Epithelial cell of esophagus (primary cell): Measurements from ENCODE around the gene HOXC5.
A peak's percentile ranks its signal among the peaks of the same experiment; 100 is the strongest.

Experiments used
- DNase-seq: peaks from one replicate; pipeline ENCODE4 v3.0.0; 2010; ENCODE audit warnings: low read depth
- H3K4me3 ChIP-seq: 2 replicates; pipeline ENCODE4 v1.5.1; 2011; ENCODE audit warnings: mild to moderate bottlenecking, low read length, control low read depth
- TF ChIP-seq, protein P1 (sequence below): IDR thresholded peaks from 2 replicates; pipeline ENCODE4 v1.5.1; 2011; ENCODE audit warnings: low read depth, mild to moderate bottlenecking, low read length, control low read depth, inconsistent platforms; ENCODE audit not compliant: insufficient read depth; ENCODE audit errors: missing control alignments

Gene HOXC5

DNA sequence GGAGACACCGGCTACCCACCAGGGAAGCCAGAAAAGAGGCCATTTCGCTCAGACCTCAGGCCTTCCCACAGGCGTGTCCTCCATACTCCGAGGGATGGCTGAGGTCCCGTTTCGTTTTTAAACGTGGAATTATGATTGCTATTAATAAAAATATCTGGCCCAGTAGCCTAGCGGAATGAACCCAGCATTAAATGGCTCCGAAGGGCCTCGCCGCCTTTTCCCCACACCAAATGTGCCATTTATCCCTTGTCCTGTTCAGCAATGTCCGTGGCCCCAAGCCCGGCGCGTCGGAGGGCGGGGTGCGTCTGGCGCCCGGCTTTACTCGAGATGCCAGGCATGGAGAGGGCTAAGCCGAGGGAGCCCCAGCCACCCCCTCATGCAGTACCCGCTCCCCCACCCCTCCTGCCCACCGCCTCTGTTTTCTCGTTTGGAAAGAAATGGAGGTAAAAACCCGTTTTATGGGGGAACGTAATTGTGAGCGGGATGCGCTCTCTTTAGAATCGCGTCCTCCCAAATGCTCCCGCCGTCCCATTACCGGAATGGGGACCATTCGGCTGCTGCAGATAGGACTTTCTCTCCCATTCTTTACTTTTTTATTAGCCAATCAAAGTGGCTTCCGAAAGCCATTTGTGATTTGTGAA, 18.4 kb upstream of the HOXC5 start:
- H3K4me3 ChIP-seq, result no peak overlapping the region
- DNase-seq, result no peak
- TF ChIP-seq, protein P1, sequence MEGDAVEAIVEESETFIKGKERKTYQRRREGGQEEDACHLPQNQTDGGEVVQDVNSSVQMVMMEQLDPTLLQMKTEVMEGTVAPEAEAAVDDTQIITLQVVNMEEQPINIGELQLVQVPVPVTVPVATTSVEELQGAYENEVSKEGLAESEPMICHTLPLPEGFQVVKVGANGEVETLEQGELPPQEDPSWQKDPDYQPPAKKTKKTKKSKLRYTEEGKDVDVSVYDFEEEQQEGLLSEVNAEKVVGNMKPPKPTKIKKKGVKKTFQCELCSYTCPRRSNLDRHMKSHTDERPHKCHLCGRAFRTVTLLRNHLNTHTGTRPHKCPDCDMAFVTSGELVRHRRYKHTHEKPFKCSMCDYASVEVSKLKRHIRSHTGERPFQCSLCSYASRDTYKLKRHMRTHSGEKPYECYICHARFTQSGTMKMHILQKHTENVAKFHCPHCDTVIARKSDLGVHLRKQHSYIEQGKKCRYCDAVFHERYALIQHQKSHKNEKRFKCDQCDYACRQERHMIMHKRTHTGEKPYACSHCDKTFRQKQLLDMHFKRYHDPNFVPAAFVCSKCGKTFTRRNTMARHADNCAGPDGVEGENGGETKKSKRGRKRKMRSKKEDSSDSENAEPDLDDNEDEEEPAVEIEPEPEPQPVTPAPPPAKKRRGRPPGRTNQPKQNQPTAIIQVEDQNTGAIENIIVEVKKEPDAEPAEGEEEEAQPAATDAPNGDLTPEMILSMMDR, result no peak

DNA sequence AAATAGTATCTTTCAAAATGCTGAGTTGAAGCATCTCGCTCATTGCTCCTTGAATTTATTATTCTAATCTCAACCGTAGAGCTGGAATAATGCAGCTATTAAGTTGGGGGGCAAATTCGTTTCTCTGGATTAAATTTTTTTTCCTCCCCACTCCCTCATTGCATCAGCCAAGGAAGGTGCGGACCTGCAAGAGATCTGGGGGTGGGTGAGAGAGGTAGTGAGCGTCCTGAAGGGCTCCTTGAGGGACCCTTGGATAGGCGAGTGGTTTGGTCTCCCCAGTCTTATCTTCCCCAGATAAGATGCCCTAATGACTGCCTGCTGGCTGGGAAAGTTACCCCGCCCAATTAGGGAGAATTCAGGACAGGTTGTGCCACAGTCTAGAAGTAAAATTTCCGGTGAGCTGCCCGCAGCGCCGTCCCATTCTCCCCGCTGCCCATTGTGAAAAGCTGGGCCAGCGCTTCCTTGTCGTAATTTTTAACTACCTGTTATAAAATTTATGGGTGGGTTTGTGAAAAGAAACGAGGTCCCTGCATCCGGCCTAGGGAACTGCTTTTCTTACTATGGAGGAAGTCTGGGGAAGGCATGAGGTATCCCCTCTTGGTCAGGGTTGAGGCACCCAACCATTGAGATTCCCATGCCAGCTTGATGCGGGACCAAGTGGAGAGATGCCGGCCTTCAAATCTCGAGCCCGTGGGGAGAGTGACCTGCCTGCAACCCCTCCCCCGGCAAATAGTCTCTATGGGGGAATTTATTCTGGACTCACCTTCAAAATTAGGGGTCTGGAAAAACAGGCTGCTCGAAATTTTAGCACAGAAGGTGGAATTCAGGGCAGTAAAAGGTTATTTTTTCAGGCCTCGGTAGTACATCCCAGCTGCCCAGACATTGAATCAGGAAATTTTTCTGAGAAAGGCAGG, 17.6 kb upstream of the HOXC5 start:
- TF ChIP-seq, protein P1, result no peak
- no peak overlapping the region for H3K4me3 ChIP-seq
- no peak for DNase-seq

DNA sequence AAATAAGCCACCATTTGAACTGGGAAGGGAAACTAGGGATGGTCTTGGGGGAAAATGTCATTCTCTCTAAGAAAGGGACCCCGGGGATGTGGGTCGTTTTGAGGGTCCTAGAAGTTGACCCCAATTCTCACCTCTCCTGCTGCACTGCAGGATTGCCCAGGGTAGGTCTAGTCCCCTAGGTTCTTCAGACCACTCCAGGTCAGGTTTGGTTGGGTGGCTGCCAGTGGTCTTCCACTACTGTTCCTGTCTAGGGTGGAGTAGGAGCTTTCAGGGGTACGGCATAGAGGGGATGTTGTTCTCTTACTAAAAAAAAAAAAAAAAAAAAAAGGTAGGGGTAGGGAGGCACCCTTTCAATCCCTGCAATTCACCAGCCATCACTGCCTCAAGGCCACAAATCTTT, 16.8 kb upstream of the HOXC5 start:
- TF ChIP-seq, protein P1, result no peak
- DNase-seq, result no peak
- H3K4me3 ChIP-seq, result no peak overlapping the region

DNA sequence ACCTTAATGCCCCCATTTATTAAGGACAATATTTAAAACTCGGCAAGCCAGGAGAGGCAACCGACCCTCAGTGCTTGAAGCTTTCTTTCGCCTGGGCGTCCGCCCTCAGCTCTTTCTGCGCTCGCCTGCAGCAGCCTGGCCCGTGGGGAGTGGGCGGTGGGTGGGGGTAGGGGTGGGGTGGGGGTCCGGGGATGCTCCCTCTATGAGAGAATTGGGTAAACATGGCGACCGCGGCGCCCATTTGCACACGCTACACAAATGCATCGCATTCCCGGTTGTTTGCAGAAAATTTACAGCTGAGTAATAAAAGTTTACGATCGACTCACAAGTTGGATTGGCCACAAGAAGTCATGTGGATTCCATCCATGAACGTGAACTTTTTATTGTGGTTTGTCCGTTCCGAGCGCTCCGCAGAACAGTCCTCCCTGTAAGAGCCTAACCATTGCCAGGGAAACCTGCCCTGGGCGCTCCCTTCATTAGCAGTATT, 16.3 kb upstream of the HOXC5 start:
- TF ChIP-seq, protein P1, result no peak
- DNase-seq, result no peak
- H3K4me3 ChIP-seq, result no peak overlapping the region

DNA sequence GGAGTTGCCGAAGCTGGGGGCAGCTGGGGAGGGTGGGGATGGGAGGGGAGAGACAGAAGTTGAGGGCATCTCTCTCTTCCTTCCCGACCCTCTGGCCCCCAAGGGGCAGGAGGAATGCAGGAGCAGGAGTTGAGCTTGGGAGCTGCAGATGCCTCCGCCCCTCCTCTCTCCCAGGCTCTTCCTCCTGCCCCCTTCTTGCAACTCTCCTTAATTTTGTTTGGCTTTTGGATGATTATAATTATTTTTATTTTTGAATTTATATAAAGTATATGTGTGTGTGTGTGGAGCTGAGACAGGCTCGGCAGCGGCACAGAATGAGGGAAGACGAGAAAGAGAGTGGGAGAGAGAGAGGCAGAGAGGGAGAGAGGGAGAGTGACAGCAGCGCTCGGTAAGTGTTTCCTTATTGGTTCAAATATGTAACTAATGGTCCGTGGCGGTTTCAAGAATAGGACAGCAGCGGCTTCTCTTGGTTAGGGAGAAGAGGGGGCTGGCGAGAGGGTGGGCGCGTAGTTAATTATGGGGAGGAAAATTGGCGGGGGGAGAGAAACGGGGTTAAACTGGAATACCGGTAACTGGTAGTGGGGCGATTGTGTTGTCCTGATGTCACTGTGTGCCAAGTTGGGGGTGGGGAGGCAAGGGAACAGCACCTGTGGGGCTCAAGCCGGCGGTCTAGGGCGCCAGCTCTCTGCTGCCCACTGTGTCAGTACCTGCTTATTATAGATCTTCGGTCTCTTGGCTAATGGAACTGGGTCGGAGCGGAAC, 15.6 kb upstream of the HOXC5 start:
- no peak for DNase-seq
- TF ChIP-seq, protein P1, result no peak
- H3K4me3 ChIP-seq, result peak overlapping the region; percentile 41

DNA sequence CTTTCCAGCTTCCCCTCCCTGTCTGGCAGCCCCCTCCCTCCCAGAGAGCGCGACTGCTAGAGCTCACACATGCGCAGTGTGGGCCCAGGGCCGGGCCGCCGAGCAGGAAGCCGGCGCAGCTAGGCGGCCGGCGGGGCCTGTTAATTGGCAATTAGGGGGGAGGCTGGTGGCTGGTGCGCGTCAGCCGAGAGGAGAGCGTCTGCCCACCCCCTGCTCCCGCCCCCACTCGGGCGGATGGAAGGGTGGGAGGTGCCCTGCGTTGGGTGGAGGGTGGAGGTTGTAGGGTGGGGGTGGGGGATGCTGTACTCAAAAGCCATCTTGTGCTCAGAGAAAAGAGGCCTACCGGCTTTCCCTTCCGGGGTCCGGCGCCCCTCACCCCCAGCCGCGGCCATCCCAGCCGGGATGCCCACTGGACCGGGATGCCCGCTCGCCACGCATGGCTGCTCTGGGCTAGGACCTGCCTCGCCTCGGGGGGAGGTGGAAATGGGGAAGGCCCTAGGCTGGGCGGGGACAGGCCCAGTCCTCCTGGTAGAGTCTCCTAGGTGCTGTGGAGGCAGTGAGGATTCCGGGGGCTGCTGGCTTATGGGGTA, 14.9 kb upstream of the HOXC5 start:
- peak; percentile 44 for DNase-seq
- TF ChIP-seq, protein P1, result no peak
- H3K4me3 ChIP-seq, result peak overlapping the region; percentile 41
